ENCODE data around the gene TEX36.
"Not testable (repeated sequence)": the region's sequence is repeated elsewhere in the genome, so short reads cannot be mapped to it uniquely, and the experiment has no call there.

TEX36 gene

GRCh38 chr10:125629758-125630376 lies 53.1 kb downstream of the TEX36 start:
- peak; percentile 31 for DNase-seq (ENCODE audit: low read depth)

- DNase-seq (ENCODE audit: low read depth): no peak
Measured at GRCh38 chr10:125628104-125629049, 54.6 kb downstream of the TEX36 start.

GRCh38 chr10:125627646-125628045 lies 55.3 kb downstream of the TEX36 start:
- no peak for DNase-seq (ENCODE audit: low read depth)

GRCh38 chr10:125626671-125627070 lies 56.3 kb downstream of the TEX36 start:
- DNase-seq (ENCODE audit: low read depth): no peak

GRCh38 chr10:125625586-125625985 lies 57.4 kb downstream of the TEX36 start:
- no peak for DNase-seq (ENCODE audit: low read depth)

- no peak for DNase-seq (ENCODE audit: low read depth)
Measured at GRCh38 chr10:125624800-125625199, 58.2 kb downstream of the TEX36 start.

GRCh38 chr10:125621052-125621451 lies 61.9 kb downstream of the TEX36 start:
- DNase-seq (ENCODE audit: low read depth): no peak

- no peak for DNase-seq (ENCODE audit: low read depth)
Measured at GRCh38 chr10:125620401-125620800, 62.6 kb downstream of the TEX36 start.

GRCh38 chr10:125613062-125613461 lies 69.9 kb downstream of the TEX36 start:
- DNase-seq (ENCODE audit: low read depth): not testable (repeated sequence)

- DNase-seq (ENCODE audit: low read depth): no peak
Measured at GRCh38 chr10:125611756-125612155, 71.2 kb downstream of the TEX36 start.

GRCh38 chr10:125611216-125611615 lies 71.7 kb downstream of the TEX36 start:
- DNase-seq (ENCODE audit: low read depth): no peak

- DNase-seq (ENCODE audit: low read depth): no peak
Measured at GRCh38 chr10:125609859-125610258, 73.1 kb downstream of the TEX36 start.

- DNase-seq (ENCODE audit: low read depth): no peak
Measured at GRCh38 chr10:125608474-125608873, 74.5 kb downstream of the TEX36 start.

GRCh38 chr10:125607689-125608290 lies 75.2 kb downstream of the TEX36 start:
- no peak for DNase-seq (ENCODE audit: low read depth)

GRCh38 chr10:125606414-125607010 lies 76.5 kb downstream of the TEX36 start:
- no peak for DNase-seq (ENCODE audit: low read depth)

All from amniotic epithelial cell (primary cell).